ENCODE measurements around the gene UNK. TPM values are rescaled to one million over a fixed set of nuclear protein-coding genes. Genes with fewer than 3 reads are reported as not detected.

UNK gene
- polyA plus RNA-seq (ENCODE audit: insufficient read length), result 30.9 TPM

- DNase-seq, result peak; percentile 99
These were observed at the start of gene UNK for GRCh38 chr17:75784473-75785015. TSS of gene UNK (plus strand) at chr17:75784806. CDS start at chr17:75784881, 75 bp downstream.

- no peak for DNase-seq
These were observed 48.3 kb upstream of the UNK start for GRCh38 chr17:75736173-75736835.

- no peak for DNase-seq
These were observed 47.3 kb upstream of the UNK start for GRCh38 chr17:75737133-75737962.

GRCh38 chr17:75738218-75738802 lies 46.3 kb upstream of the UNK start:
- no peak for DNase-seq

GRCh38 chr17:75739174-75739573 lies 45.4 kb upstream of the UNK start:
- no peak for DNase-seq

- no peak for DNase-seq
These were observed 44.8 kb upstream of the UNK start for GRCh38 chr17:75739801-75740200.

GRCh38 chr17:75740215-75740614 lies 44.4 kb upstream of the UNK start:
- DNase-seq, result no peak

- no peak for DNase-seq
These were observed 44.0 kb upstream of the UNK start for GRCh38 chr17:75740631-75741077.

- DNase-seq, result no peak
These were observed 42.3 kb upstream of the UNK start for GRCh38 chr17:75742337-75742736.

GRCh38 chr17:75743625-75744206 lies 40.9 kb upstream of the UNK start:
- DNase-seq, result no peak

- no peak for DNase-seq
These were observed 35.9 kb upstream of the UNK start for GRCh38 chr17:75748706-75749105.

- peak; percentile 67 for DNase-seq
These were observed 34.8 kb upstream of the UNK start for GRCh38 chr17:75749545-75750389.

GRCh38 chr17:75750661-75751423 lies 33.8 kb upstream of the UNK start:
- no peak for DNase-seq

- no peak for DNase-seq
These were observed 32.8 kb upstream of the UNK start for GRCh38 chr17:75751676-75752404.

GRCh38 chr17:75752405-75752709 lies 32.2 kb upstream of the UNK start:
- no peak for DNase-seq

GRCh38 chr17:75752802-75753513 lies 31.6 kb upstream of the UNK start:
- DNase-seq, result no peak

- DNase-seq, result peak; percentile 84
These were observed 30.9 kb upstream of the UNK start for GRCh38 chr17:75753514-75754377.

GRCh38 chr17:75754378-75755204 lies 30.0 kb upstream of the UNK start:
- DNase-seq, result no peak
